HG03342 (cell line): ENCODE data around the gene TUBGCP3.
"Not testable (repeated sequence)": the region's sequence is repeated elsewhere in the genome, so short reads cannot be mapped to it uniquely, and the experiment has no call there.

ENCODE experiments used
- ATAC-seq: cut with Tn5 transposase; IDR thresholded peaks from one replicate; pipeline ENCODE4 v1.9.1; 2021; ENCODE audit warnings: mild to moderate bottlenecking, moderate library complexity; ENCODE audit not compliant: unreplicated experiment

TUBGCP3 gene

DNA sequence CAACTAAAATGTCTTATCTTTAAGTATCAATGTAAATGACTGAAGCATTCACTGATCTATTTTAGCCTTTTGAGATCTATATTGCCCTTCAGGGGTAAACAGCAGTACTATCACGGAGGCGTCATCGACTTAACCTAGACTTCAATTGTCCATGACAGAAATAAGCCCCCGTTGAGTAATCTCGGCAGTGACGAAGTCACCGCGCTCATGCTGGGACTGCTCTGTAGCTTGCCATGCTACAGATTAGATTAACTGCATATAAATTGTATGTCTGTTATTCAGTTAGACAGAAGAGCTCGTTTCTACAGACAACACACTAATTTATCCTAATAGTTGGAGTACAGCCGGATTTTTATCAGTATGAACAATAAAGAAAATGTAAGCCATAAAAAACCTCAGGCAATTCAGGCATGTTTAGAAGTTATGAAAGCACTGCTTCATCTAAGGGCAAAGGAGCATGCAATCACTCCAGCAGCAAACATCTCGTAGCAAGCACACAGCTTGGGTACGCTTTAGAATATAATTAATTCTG, 56.6 kb downstream of the TUBGCP3 start:
- no peak for ATAC-seq

DNA sequence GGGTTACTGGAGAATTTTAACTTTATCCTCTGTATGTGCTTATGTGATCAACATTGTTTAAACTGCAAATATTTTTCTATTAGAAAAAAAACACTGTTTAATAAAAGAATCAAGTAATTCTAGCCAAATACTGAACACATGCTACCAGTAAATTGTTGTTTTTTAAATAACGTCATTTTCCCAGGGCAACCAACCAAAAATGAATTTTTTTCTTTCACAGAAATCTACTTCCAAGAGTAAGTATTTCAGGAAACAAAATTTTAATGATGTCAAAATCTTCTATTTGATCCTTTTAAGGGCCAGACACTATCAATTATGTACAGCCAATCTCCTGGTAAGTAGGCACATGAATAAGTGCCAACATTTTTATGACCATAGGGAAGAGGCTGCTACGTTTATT, 57.1 kb downstream of the TUBGCP3 start:
- no peak for ATAC-seq

DNA sequence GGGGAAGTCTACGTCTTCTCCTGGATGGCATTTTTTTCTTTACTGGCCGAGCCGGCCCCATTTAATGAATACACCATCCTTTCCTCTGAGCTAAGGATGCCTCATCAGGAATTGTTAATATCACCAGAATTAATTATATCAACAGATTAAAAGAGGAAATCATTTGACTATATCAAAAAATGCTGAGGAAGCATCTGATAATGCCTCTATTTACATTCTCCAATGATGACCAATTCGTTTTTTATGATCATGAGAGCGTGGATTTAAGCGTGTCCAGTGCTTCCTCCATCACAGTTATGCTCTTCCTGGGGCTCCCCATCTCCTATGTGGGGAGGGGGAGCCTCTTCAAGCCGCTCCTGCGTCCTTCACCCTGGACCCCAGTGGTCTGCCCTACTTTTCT, 58.7 kb downstream of the TUBGCP3 start:
- ATAC-seq = no peak

- ATAC-seq = no peak
Observed at GRCh38 chr13:112526146-112526853, 61.7 kb downstream of the TUBGCP3 start.

- no peak for ATAC-seq
Observed at GRCh38 chr13:112525356-112525945, 62.5 kb downstream of the TUBGCP3 start.

- ATAC-seq = no peak
Observed at GRCh38 chr13:112522578-112522977, 65.4 kb downstream of the TUBGCP3 start.

GRCh38 chr13:112521073-112521685, 66.8 kb downstream of the TUBGCP3 start:
- no peak for ATAC-seq

DNA sequence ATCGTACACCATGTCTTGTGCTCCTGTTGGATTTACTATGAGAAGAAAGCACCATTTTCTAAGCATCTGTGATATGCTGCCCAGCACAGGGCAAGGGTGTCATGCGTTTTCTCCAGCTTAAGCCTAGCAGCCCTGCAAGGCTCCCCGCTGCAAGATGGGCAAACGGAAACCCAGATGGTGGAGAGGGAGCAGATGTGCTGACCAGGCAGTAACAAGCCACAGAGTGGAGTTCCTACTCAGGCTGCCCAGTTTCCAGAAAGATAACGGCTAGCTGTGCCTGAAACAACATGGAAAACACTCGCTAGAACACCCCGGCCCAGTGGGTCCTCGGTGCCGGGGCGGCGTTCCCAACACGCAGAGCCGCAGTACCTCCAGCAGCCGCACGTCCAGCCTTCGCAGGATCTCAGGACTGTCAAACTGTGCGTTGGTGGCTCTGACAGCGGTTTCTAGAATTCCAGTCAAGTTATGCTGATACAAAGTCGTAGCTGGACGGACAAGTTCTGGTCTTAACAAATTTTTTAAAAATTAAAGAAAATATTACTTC, 68.4 kb downstream of the TUBGCP3 start:
- ATAC-seq = no peak

DNA sequence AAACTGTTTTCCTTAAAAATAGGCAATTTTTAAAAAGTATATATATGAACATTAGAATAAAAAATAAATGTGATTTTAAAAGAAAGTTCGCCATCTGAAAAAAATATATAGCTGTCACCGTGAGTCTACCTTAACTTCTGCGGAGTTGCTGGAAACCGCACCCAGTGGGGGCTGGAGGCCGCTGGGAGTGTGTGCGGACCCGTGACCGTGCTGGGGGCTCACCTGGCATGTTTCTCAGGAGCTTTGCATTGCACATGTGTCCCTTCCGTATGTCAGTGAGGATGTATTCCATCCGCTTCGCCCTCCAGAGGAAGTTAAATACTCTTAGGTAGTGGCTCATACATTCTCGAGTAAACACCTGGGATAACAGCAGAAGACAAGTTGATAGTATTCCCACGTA, 71.7 kb downstream of the TUBGCP3 start:
- ATAC-seq = no peak

GRCh38 chr13:112513761-112514160, 74.2 kb downstream of the TUBGCP3 start:
- no peak for ATAC-seq

- ATAC-seq = no peak
Observed at GRCh38 chr13:112510987-112511685, 76.8 kb downstream of the TUBGCP3 start.

GRCh38 chr13:112510002-112510780, 77.8 kb downstream of the TUBGCP3 start:
- ATAC-seq = no peak

GRCh38 chr13:112509190-112509589, 78.8 kb downstream of the TUBGCP3 start:
- ATAC-seq = no peak

- no peak for ATAC-seq
Observed at GRCh38 chr13:112506046-112506445, 81.9 kb downstream of the TUBGCP3 start.

DNA sequence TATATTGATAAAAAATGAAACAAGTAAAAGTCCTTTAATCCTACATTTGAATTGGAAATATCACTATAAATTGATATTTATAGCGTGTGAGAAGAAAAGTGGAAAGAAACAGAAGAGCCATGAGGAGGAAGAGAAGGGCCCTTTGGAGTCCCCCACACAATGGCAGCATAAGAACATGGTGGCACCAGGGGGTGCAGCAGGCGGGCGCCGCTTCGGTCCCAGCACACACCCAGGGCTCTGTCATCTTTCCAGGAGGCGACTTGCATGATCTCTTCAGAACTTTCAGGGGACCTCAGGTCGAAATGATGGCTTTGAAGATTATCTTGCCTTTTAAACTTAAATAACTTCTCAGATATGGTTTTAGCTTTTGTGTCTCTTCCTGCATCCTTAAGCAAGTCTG, 91.8 kb downstream of the TUBGCP3 start:
- ATAC-seq = no peak

DNA sequence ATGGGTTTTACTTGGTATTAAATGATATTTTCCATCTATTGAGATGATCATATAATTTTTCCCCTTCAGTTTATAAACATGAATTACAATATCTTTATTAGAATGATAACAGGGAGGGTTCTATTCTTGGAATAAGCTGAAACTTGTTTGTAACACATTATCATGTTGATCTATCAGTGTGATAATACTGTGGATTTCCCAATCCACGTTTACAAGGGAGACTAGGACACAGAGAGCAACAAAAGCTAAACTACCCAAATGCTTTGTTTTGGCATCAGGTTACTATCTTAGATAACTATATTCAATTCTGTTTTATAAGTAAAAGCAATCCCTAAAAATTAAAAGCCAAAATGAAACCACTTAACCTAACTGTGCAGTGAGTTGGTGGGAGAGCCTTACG, 92.5 kb downstream of the TUBGCP3 start:
- no peak for ATAC-seq

DNA sequence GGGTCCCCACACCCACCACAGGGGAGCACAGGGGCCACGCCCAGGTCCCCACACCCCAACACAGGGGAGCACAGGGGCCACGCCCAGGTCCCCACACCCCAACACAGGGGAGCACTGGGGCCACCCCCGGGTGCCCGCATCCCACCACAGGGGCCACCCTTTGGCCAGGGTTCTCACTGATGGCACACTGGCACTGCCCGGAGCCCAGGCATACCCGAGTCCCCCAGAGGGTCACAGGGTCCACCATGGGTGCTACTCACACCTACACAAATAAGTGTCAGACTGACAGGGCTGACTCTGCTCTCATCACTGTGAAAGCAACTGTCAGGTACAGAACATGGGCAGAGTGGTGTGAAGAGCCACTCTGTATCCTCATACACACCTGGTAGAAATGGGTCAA, 98.8 kb downstream of the TUBGCP3 start:
- no peak for ATAC-seq

- ATAC-seq = not testable (repeated sequence)
Observed at GRCh38 chr13:112488343-112489050, 99.5 kb downstream of the TUBGCP3 start.

GRCh38 chr13:112487127-112487517, 100.8 kb downstream of the TUBGCP3 start:
- no peak for ATAC-seq
